NCI-H1417 (cell line): Measurements from ENCODE around the gene OR52B2.
"Not testable (repeated sequence)": the region's sequence is repeated elsewhere in the genome, so short reads cannot be mapped to it uniquely, and the experiment has no call there.

Source experiments
- DNase-seq, 3 experiments: peaks; one replicate each; lab custom pipeline; 2025; lab: John Stamatoyannopoulos, UW

OR52B2 gene

GRCh38 chr11:6152126-6152525 lies 18.0 kb downstream of the OR52B2 start:
- DNase-seq = no peak

GRCh38 chr11:6151117-6151516 lies 19.0 kb downstream of the OR52B2 start:
- no peak for DNase-seq

DNA sequence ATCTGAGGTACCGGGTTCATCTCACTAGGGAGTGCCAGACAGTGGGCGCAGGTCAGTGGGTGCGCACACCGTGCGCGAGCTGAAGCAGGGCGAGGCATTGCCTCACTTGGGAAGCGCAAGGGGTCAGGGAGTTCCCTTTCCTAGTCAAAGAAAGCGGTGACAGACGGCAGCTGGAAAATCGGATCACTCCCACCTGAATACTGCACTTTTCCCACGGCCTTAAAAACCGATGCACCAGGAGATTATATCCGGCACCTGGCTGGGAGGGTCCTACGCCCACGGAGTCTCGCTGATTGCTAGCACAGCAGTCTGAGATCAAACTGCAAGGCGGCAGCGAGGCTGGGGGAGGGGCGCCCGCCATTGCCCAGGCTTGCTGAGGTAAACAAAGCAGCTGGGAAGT lies 26.4 kb downstream of the OR52B2 start:
- DNase-seq = peak in 2 of 3 experiments; percentile 11 to 41

DNA sequence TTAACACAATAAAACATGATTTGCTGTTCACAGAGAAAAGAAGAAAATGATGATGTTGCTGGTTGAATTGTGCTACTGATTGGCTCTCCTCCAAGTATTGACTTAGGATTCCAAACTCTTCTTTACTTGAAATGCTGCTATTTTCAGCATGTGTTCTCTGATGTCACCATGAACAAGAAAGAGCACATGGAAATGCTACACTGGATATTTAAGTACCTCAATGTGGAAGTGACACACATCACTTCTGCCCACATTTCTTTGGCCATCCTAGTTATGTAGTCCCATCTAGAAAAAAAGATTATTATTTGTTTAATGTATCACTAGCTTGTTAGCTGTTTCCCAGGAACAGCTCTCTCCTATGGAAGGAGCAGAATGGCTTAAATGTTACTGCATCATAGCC lies 27.2 kb downstream of the OR52B2 start:
- no peak for DNase-seq

DNA sequence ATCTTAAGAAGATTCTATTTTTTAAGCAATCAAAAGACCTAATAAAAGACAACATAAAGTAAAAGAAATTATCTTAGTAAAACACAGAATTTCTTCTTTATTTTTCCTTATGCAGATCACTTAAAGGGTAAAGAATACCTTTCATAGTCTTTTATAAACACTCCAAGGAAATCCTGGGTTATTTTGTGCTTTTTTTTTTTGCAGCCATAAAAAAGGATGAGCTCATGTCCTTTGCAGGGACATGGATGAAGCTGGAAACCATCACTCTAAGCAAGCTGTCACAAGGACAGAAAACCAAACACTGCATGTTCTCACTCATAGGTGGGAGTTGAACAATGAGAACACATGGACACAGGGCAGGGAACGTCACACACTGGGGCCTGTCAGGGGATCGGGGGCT lies 34.2 kb downstream of the OR52B2 start:
- not testable (repeated sequence) for DNase-seq

GRCh38 chr11:6132431-6132830 lies 37.7 kb downstream of the OR52B2 start:
- DNase-seq = no peak

GRCh38 chr11:6129635-6130034 lies 40.5 kb downstream of the OR52B2 start:
- no peak for DNase-seq

- DNase-seq = no peak
Measured at GRCh38 chr11:6129011-6129410, 41.1 kb downstream of the OR52B2 start.

DNA sequence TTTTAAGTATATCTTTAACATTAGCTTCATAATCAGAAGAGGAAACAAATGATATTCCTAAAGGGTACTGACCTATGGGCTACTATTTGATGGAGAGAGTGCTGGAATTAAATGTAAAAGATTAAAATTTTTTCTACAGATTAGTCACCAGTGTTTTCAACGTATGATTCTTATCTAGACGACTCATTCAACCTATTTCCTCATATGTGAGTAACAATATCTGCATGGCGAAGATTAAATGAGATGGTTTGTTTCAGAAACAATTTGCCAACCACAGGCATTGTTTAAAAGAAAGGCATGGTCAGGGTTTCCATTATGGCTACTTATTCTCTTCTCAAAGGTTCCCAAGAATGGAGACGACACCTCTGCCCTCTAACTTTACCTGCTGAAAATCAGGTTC lies 42.2 kb downstream of the OR52B2 start:
- no peak for DNase-seq

GRCh38 chr11:6124245-6124644 lies 45.9 kb downstream of the OR52B2 start:
- DNase-seq = no peak
